K562 (cell line): ENCODE measurements around the gene NDUFV2. TPM values are rescaled to one million over a fixed set of nuclear protein-coding genes. Genes with fewer than 3 reads are reported as not detected.

Experiments used
- ATAC-seq: fragments of 200-7000 bp; cut with Tn5 transposase; 3 replicates; pipeline ENCODE4 v1.9.1; 2020; ENCODE audit warnings: moderate library complexity
- BruUV-seq: library from RNA; stranded (reverse); fragments of 400-500 nt; replicated peaks from 2 replicates; lab custom pipeline; 2021; lab: Mats Ljungman, UMichigan
- CTCF ChIA-PET: fragments of 300-600 bp; formaldehyde crosslinking; extraction: SDS; loops from one replicate; lab custom pipeline; 2021; ENCODE audit warnings: low intra/inter-chr PET ratio; lab: Yijun Ruan, JAX
- POLR2A ChIA-PET: fragments of 300-600, 350-650 bp; sonication (Branson Sonifier 250); formaldehyde crosslinking; extraction: SDS; loops from one replicate; lab custom pipeline; 2021; ENCODE audit warnings: antibody characterized with exemption, inconsistent platforms; lab: Yijun Ruan, JAX
- DNase-seq, 4 experiments: peaks; one replicate each; pipeline versions ENCODE4 v3.0.0 to v3.0.0-alpha.2; 2011 to 2018; ENCODE audit warnings: low spot score in 3 of 4, mixed read lengths in 3 of 4; ENCODE audit errors: extremely low read depth in 1 of 4
- FAIRE-seq: peaks from 2 replicates; lab custom pipeline; 2011; peaks lifted over from hg19 to GRCh38; lab: Jason Lieb, UNC
- H2AFZ ChIP-seq: 2 replicates; pipeline ENCODE4 v1.6.0; 2011; ENCODE audit warnings: low read depth, low read length, control low read depth, inconsistent platforms
- H3K27ac ChIP-seq: fragments of 200-600 bp; 3 replicates; pipeline ENCODE4 v1.8.0; 2011; ENCODE audit warnings: low read depth, mild to moderate bottlenecking, control low read depth, inconsistent platforms, low read length, moderate library complexity, mixed read lengths; ENCODE audit errors: extremely low read depth
- H3K27me3 ChIP-seq, 2 experiments: fragments of 300-600 bp in 1 of 2; 2 replicates in 1 of 2; 3 replicates in 1 of 2; pipeline versions ENCODE4 v1.6.0 to v1.8.0; 2011; ENCODE audit warnings: inconsistent platforms in 2 of 2, low read length in 2 of 2, mild to moderate bottlenecking in 1 of 2, mixed read lengths in 1 of 2, moderate library complexity in 1 of 2; ENCODE audit not compliant: control insufficient read depth in 2 of 2, insufficient read depth in 2 of 2
- H3K36me3 ChIP-seq: fragments of 300-600 bp; 3 replicates; pipeline ENCODE4 v1.8.0; 2011; ENCODE audit warnings: mild to moderate bottlenecking, low read length, inconsistent platforms; ENCODE audit not compliant: control insufficient read depth, insufficient read depth
- H3K4me1 ChIP-seq, 2 experiments: fragments of 200-600 bp in 1 of 2; replicated peaks in 1 of 2; 2 replicates in 1 of 2; 3 replicates in 1 of 2; pipeline versions ENCODE4 v1.5.1 to v1.8.0; 2011; ENCODE audit warnings: inconsistent platforms in 2 of 2, low read length in 2 of 2, mild to moderate bottlenecking in 1 of 2, mixed read lengths in 1 of 2, moderate library complexity in 1 of 2; ENCODE audit not compliant: control insufficient read depth in 2 of 2, insufficient read depth in 2 of 2
- H3K4me2 ChIP-seq: 2 replicates; pipeline ENCODE4 v1.6.1; 2011; ENCODE audit warnings: low read length, control low read depth, inconsistent platforms, mixed read lengths; ENCODE audit not compliant: insufficient read depth
- H3K4me3 ChIP-seq: fragments of 200-600 bp; sonication (generic), shearing (Covaris generic); 2 replicates; pipeline ENCODE4 v1.5.1; 2016; ENCODE audit warnings: control low read depth, inconsistent platforms
- H3K79me2 ChIP-seq: fragments of 200-600 bp; 3 replicates; pipeline ENCODE4 v1.8.0; 2011; ENCODE audit warnings: low read length, inconsistent platforms; ENCODE audit not compliant: control insufficient read depth, insufficient read depth
- H3K9ac ChIP-seq, 2 experiments: 2 replicates each; pipeline versions ENCODE4 v1.6.0 to v1.6.1; 2011; ENCODE audit warnings: low read depth in 2 of 2, low read length in 2 of 2, control low read depth in 1 of 2, inconsistent platforms in 1 of 2, mild to moderate bottlenecking in 1 of 2, mixed read lengths in 1 of 2; ENCODE audit not compliant: insufficient read depth in 1 of 2
- H3K9me1 ChIP-seq: one replicate; pipeline ENCODE4 v1.6.0; 2011; ENCODE audit warnings: inconsistent platforms, mild to moderate bottlenecking, low read length, moderate library complexity; ENCODE audit not compliant: control insufficient read depth, insufficient read depth
- H3K9me3 ChIP-seq: replicated peaks from 2 replicates; pipeline ENCODE4 v1.5.1; 2011; ENCODE audit warnings: low read depth, low read length, inconsistent platforms; ENCODE audit not compliant: control insufficient read depth, insufficient read depth
- H4K20me1 ChIP-seq: replicated peaks from 2 replicates; pipeline ENCODE4 v1.6.1; 2011; ENCODE audit warnings: low read length, inconsistent platforms, mixed read lengths; ENCODE audit not compliant: control insufficient read depth, insufficient read depth
- BRCA1 ChIP-seq, 2 experiments: fragments of 450-650 bp in 1 of 2; sonication (generic) in 1 of 2; formaldehyde crosslinking in 1 of 2; IDR thresholded peaks; 2 replicates each; pipeline versions ENCODE4 v1.5.0 to v1.6.1; 2017 to 2020; ENCODE audit warnings: mild to moderate bottlenecking in 1 of 2, missing genetic modification reagents in 1 of 2
- BRD4 ChIP-seq: fragments of 200-600 bp; sonication (generic); IDR thresholded peaks from 2 replicates; pipeline ENCODE4 v1.6.1; 2017; ENCODE audit warnings: inconsistent platforms
- CAMTA2 ChIP-seq: fragments of 250-450 bp; sonication (Bioruptor Pico); conservative IDR thresholded peaks from 2 replicates; pipeline ENCODE4 v1.5.1; 2022
- CBX2 ChIP-seq: fragments of 200-600 bp; sonication (generic); IDR thresholded peaks from one replicate; pipeline ENCODE4 v1.6.1; 2012; ENCODE audit warnings: mild to moderate bottlenecking, low read length, inconsistent platforms; ENCODE audit not compliant: insufficient read depth, poor library complexity, severe bottlenecking
- CEBPB ChIP-seq: fragments of 450-650 bp; IDR thresholded peaks from 2 replicates; pipeline ENCODE4 v1.6.1; 2016; ENCODE audit warnings: missing genetic modification characterization, missing compliant biosample characterization
- CEBPG ChIP-seq, 3 experiments: fragments of 200-800 bp in 1 of 3; sonication (Bioruptor generic) in 1 of 3; sonication (generic) in 1 of 3; formaldehyde crosslinking in 1 of 3; IDR thresholded peaks in 2 of 3; conservative IDR thresholded peaks in 1 of 3; 2 replicates each; pipeline versions ENCODE4 v1.6.1 to v1.8.0; 2016 to 2022; ENCODE audit warnings: missing compliant biosample characterization in 2 of 3, missing genetic modification characterization in 2 of 3, mild to moderate bottlenecking in 1 of 3, missing genetic modification reagents in 1 of 3
- E2F3 ChIP-seq: fragments of 250-450 bp; sonication (Bioruptor Pico); IDR thresholded peaks from 2 replicates; pipeline ENCODE4 v1.4.0; 2020; ENCODE audit warnings: mild to moderate bottlenecking
- HEY1 ChIP-seq: fragments of 250-450 bp; sonication (Bioruptor Pico); IDR thresholded peaks from 2 replicates; pipeline ENCODE4 v1.5.0; 2020; ENCODE audit warnings: mild to moderate bottlenecking, moderate library complexity, borderline replicate concordance
- HMGN3 ChIP-seq: IDR thresholded peaks from 2 replicates; pipeline ENCODE4 v1.6.1; 2011; ENCODE audit warnings: borderline replicate concordance, low read depth, mild to moderate bottlenecking, mixed read lengths, low read length; ENCODE audit not compliant: insufficient read length; ENCODE audit errors: extremely low read depth
- NCOA2 ChIP-seq, 2 experiments: fragments of 450-650 bp; IDR thresholded peaks; 2 replicates each; pipeline ENCODE4 v1.6.1; 2018; ENCODE audit warnings: mild to moderate bottlenecking in 2 of 2, moderate library complexity in 1 of 2; ENCODE audit not compliant: partially characterized antibody in 2 of 2
- NR2C2 ChIP-seq, 2 experiments: fragments of 200-800 bp in 1 of 2; sonication (Bioruptor generic) in 1 of 2; sonication (generic) in 1 of 2; formaldehyde crosslinking in 1 of 2; IDR thresholded peaks; 2 replicates each; pipeline versions ENCODE4 v1.6.1 to v1.8.0; 2016 to 2022; ENCODE audit warnings: mild to moderate bottlenecking in 1 of 2, missing compliant biosample characterization in 1 of 2, missing genetic modification characterization in 1 of 2, missing genetic modification reagents in 1 of 2
- SPI1 ChIP-seq: IDR thresholded peaks from 2 replicates; pipeline ENCODE4 v1.6.1; 2011; ENCODE audit warnings: low read depth, low read length, control low read depth, borderline replicate concordance
- ZNF224 ChIP-seq: sonication (generic); formaldehyde crosslinking; IDR thresholded peaks from 2 replicates; pipeline ENCODE4 v1.8.0; 2022; ENCODE audit warnings: mild to moderate bottlenecking, missing genetic modification reagents
- ZNF644 ChIP-seq: fragments of 200-800 bp; sonication (Bioruptor generic); IDR thresholded peaks from 2 replicates; pipeline ENCODE4 v1.6.1; 2016; ENCODE audit warnings: low read depth, missing genetic modification characterization, missing compliant biosample characterization
- WGBS: fragments of 100-300 bp; shearing (Covaris generic); methylation state at CpG from one replicate; pipeline ENCODE4 v1.1.6; 2016; ENCODE audit warnings: low coverage, mixed read lengths; ENCODE audit not compliant: insufficient coverage; ENCODE audit errors: missing lambda C conversion rate; 5-methylcytosine and 5-hydroxymethylcytosine counted together
- in situ Hi-C: fragments of 300-500 bp; cut with MboI; formaldehyde crosslinking; loops from 4 replicates; pipeline ENCODE4 v1.15.0; 2018; ENCODE audit warnings: inconsistent platforms, mixed read lengths
- intact Hi-C: fragments of 100-400 bp; cut with micrococcal nuclease; formaldehyde crosslinking; loops from 2 replicates; pipeline ENCODE4 v1.14.2; 2022
- polyA plus RNA-seq, 8 experiments: library from polyadenylated mRNA; depleted of rRNA in 4 of 8; stranded (reverse) in 5 of 8; unstranded in 3 of 8; fragments of >200 nt; fragmentation: Nextera tagmentation in 2 of 8; fragmentation: Illumina TruSeq in 1 of 8; extraction: Ambion mirVana in 2 of 8; extraction: Trizol in 1 of 8; gene quantifications; 2 replicates each; pipeline versions ENCODE4 v1.2.1 to v1.2.3, GENCODE V29; 2011 to 2014; ENCODE audit warnings: inconsistent platforms in 1 of 8, missing spikeins in 1 of 8
- total RNA-seq, 7 experiments: library from RNA; depleted of rRNA in 6 of 7; stranded (reverse); fragments of >200 nt in 6 of 7; fragmentation: Illumina TruSeq in 2 of 7; extraction: Trizol in 2 of 7; gene quantifications; 2 replicates each; pipeline versions ENCODE4 v1.2.1 to v1.2.3, GENCODE V29; 2011 to 2021; ENCODE audit warnings: low replicate concordance in 1 of 7
- TF ChIP-seq, protein P1 (sequence below): sonication (generic); formaldehyde crosslinking; IDR thresholded peaks from 2 replicates; pipeline ENCODE4 v1.8.0; 2022; ENCODE audit warnings: mild to moderate bottlenecking, low read depth, missing genetic modification reagents
- TF ChIP-seq, protein P2 (sequence below): IDR thresholded peaks from 2 replicates; pipeline ENCODE4 v1.6.1; 2011; ENCODE audit warnings: borderline replicate concordance, low read depth, mild to moderate bottlenecking, moderate library complexity, low read length; ENCODE audit not compliant: insufficient read depth, poor library complexity, severe bottlenecking
- TF ChIP-seq, protein P3 (sequence below): sonication (generic); formaldehyde crosslinking; IDR thresholded peaks from 2 replicates; pipeline ENCODE4 v1.5.0; 2020; ENCODE audit warnings: missing genetic modification reagents

Gene NDUFV2
- total and polyA plus RNA-seq, 9 of the 15 experiments (the other 6 are each of a cell fraction or from before 2014, with no cell fraction given) = 213 to 550 (median 384) TPM

DNA sequence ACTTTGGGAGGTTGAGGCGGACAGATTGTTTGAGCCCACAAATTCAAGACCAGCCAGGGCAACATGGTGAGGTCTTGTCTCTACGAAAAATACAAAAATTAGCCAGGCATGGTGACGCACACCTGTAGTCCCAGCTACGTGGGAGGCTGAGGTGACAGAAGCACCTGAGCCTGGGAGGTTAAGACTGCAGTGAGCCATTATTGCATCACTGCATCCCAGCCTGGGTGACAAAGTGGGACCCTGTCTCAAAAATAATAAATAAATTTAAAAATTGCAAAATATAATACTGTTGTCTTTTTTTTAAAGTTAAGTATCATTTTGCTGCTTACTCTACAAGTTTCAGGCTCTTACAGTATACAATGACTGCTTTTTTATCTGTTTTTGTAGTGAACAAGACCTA is 30.1 kb downstream of the NDUFV2 start:
- in situ Hi-C loops = no loop called here
- Histone ChIP-seq H3K9me3 (no peaks in the 10 kb centered on the region), H3K4me2 (no peak overlapping the region), H3K27ac (no peak overlapping the region), H3K79me2 (peaks cover 43% of the 10 kb centered on the region), H2AFZ (no peak overlapping the region), H3K36me3 (peaks cover 76% of the 10 kb centered on the region), H3K4me1 (peaks cover 0 to 10% of the 10 kb centered on the region in 2 experiments; a peak in 4 of 5 replicates), H3K27me3 (no peaks in the 10 kb centered on the region), H3K4me3 (no peak overlapping the region), H4K20me1 (no peaks in the 10 kb centered on the region), H3K9me1 (no peaks in the 10 kb centered on the region), H3K9ac (no peak overlapping the region)
- FAIRE-seq = no peak
- ChIA-PET CTCF (no interaction called here), POLR2A (interaction anchor here (0.6 to 1.5 kb wide), 2 partner anchors 17 to 145 kb away, joined by 4 to 5 read pairs; no protein-coding TSS in a partner anchor)
- 98% methylated on average over 4 of the region's 4 CpGs for WGBS
- intact Hi-C loops = no loop called here
- BruUV-seq = no TSS peak
- DNase-seq = no peak
- no peak for ATAC-seq
- TF ChIP-seq ZNF644 (no peak), NR2C2 (CRISPR knock-in tag; IDR thresholded peaks at IDR 0.05) (no peak), NR2C2 (tag; IDR thresholded peaks at IDR 0.05) (no peak), ZNF224 (CRISPR knock-in tag) (no peak), SPI1 (no peak), BRD4 (no peak), CBX2 (no peak), CEBPB (peak; percentile 47), CAMTA2 (CRISPR knock-in tag) (no peak), NCOA2 (IDR thresholded peaks at IDR 0.05; ENCODE audit: partially characterized antibody in 2 of 2) (no peak), E2F3 (no peak), HMGN3 (no peak), CEBPG (CRISPR knock-in tag; IDR thresholded peaks at IDR 0.05) (no peak), CEBPG (tag; conservative IDR thresholded peaks at IDR 0.05 in 1 of 2, IDR thresholded peaks at IDR 0.05 in 1 of 2) (peak in 1 of 2 experiments; percentile 71; a peak in 2 of 4 replicates), BRCA1 (IDR thresholded peaks at IDR 0.05) (no peak), BRCA1 (CRISPR knock-in tag; IDR thresholded peaks at IDR 0.05) (no peak), HEY1 (no peak)
- TF ChIP-seq, protein P1, sequence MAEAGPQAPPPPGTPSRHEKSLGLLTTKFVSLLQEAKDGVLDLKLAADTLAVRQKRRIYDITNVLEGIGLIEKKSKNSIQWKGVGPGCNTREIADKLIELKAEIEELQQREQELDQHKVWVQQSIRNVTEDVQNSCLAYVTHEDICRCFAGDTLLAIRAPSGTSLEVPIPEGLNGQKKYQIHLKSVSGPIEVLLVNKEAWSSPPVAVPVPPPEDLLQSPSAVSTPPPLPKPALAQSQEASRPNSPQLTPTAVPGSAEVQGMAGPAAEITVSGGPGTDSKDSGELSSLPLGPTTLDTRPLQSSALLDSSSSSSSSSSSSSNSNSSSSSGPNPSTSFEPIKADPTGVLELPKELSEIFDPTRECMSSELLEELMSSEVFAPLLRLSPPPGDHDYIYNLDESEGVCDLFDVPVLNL (CRISPR knock-in tag) = no peak
- TF ChIP-seq, protein P2, sequence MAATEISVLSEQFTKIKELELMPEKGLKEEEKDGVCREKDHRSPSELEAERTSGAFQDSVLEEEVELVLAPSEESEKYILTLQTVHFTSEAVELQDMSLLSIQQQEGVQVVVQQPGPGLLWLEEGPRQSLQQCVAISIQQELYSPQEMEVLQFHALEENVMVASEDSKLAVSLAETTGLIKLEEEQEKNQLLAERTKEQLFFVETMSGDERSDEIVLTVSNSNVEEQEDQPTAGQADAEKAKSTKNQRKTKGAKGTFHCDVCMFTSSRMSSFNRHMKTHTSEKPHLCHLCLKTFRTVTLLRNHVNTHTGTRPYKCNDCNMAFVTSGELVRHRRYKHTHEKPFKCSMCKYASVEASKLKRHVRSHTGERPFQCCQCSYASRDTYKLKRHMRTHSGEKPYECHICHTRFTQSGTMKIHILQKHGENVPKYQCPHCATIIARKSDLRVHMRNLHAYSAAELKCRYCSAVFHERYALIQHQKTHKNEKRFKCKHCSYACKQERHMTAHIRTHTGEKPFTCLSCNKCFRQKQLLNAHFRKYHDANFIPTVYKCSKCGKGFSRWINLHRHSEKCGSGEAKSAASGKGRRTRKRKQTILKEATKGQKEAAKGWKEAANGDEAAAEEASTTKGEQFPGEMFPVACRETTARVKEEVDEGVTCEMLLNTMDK = no peak
- TF ChIP-seq, protein P3, sequence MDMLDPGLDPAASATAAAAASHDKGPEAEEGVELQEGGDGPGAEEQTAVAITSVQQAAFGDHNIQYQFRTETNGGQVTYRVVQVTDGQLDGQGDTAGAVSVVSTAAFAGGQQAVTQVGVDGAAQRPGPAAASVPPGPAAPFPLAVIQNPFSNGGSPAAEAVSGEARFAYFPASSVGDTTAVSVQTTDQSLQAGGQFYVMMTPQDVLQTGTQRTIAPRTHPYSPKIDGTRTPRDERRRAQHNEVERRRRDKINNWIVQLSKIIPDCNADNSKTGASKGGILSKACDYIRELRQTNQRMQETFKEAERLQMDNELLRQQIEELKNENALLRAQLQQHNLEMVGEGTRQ (CRISPR knock-in tag) = no peak
